HEK293 (cell line): ENCODE data around the gene CARM1.
A peak's percentile ranks its signal among the peaks of the same experiment; 100 is the strongest.

Source experiments
- BCL11A ChIP-seq: fragments of 450-650 bp; formaldehyde crosslinking; IDR thresholded peaks from 2 replicates; pipeline ENCODE4 v1.5.1; 2016; ENCODE audit warnings: low read depth, missing biosample characterization, missing genetic modification characterization
- IKZF3 ChIP-seq: fragments of 450-650 bp; IDR thresholded peaks from 2 replicates; pipeline ENCODE4 v1.5.0; 2018; ENCODE audit warnings: missing biosample characterization, mild to moderate bottlenecking, missing genetic modification characterization, moderate library complexity
- MZF1 ChIP-seq: fragments of 450-650 bp; formaldehyde crosslinking; IDR thresholded peaks from 2 replicates; pipeline ENCODE4 v1.5.1; 2017; ENCODE audit warnings: missing biosample characterization, missing genetic modification characterization, borderline replicate concordance
- PRDM4 ChIP-seq: fragments of 450-650 bp; formaldehyde crosslinking; IDR thresholded peaks from 2 replicates; pipeline ENCODE4 v1.5.1; 2017; ENCODE audit warnings: missing biosample characterization, missing genetic modification characterization
- SP7 ChIP-seq: fragments of 450-650 bp; formaldehyde crosslinking; IDR thresholded peaks from 2 replicates; pipeline ENCODE4 v1.5.1; 2016; ENCODE audit warnings: missing biosample characterization, missing genetic modification characterization
- YY1 ChIP-seq: fragments of 450-650 bp; formaldehyde crosslinking; IDR thresholded peaks from 2 replicates; pipeline ENCODE4 v1.5.1; 2018; ENCODE audit warnings: missing biosample characterization, missing genetic modification characterization
- ZEB2 ChIP-seq: fragments of 450-650 bp; formaldehyde crosslinking; IDR thresholded peaks from 2 replicates; pipeline ENCODE4 v1.5.1; 2016; ENCODE audit warnings: missing biosample characterization, missing genetic modification characterization
- ZFP41 ChIP-seq: fragments of 450-650 bp; formaldehyde crosslinking; IDR thresholded peaks from 2 replicates; pipeline ENCODE4 v1.5.1; 2016; ENCODE audit warnings: missing biosample characterization, missing genetic modification characterization, borderline replicate concordance
- ZFP69B ChIP-seq: fragments of 450-650 bp; formaldehyde crosslinking; IDR thresholded peaks from 2 replicates; pipeline ENCODE4 v1.5.1; 2016; ENCODE audit warnings: missing biosample characterization, missing genetic modification characterization
- ZNF133 ChIP-seq: fragments of 450-650 bp; formaldehyde crosslinking; IDR thresholded peaks from 2 replicates; pipeline ENCODE4 v1.5.1; 2016; ENCODE audit warnings: missing biosample characterization, missing genetic modification characterization
- ZNF16 ChIP-seq: fragments of 450-650 bp; formaldehyde crosslinking; IDR thresholded peaks from 2 replicates; pipeline ENCODE4 v1.5.1; 2016; ENCODE audit warnings: low read depth, missing biosample characterization, missing genetic modification characterization
- ZNF169 ChIP-seq: fragments of 450-650 bp; formaldehyde crosslinking; IDR thresholded peaks from 2 replicates; pipeline ENCODE4 v1.5.1; 2016; ENCODE audit warnings: missing biosample characterization, missing genetic modification characterization
- ZNF404 ChIP-seq: fragments of 450-650 bp; formaldehyde crosslinking; IDR thresholded peaks from 2 replicates; pipeline ENCODE4 v1.5.1; 2017; ENCODE audit warnings: missing biosample characterization, missing genetic modification characterization
- ZNF514 ChIP-seq: fragments of 450-650 bp; formaldehyde crosslinking; IDR thresholded peaks from 2 replicates; pipeline ENCODE4 v1.5.1; 2016; ENCODE audit warnings: missing biosample characterization, missing genetic modification characterization
- ZNF521 ChIP-seq: fragments of 450-650 bp; formaldehyde crosslinking; IDR thresholded peaks from 2 replicates; pipeline ENCODE4 v1.5.1; 2017; ENCODE audit warnings: missing biosample characterization, mild to moderate bottlenecking, missing genetic modification characterization
- ZNF596 ChIP-seq: fragments of 450-650 bp; IDR thresholded peaks from 2 replicates; pipeline ENCODE4 v1.5.0; 2018; ENCODE audit warnings: missing biosample characterization, mild to moderate bottlenecking, missing genetic modification characterization, moderate library complexity
- ZNF626 ChIP-seq: fragments of 450-650 bp; sonication (Bioruptor Pico); formaldehyde crosslinking; IDR thresholded peaks from 2 replicates; pipeline ENCODE4 v1.5.1; 2018; ENCODE audit warnings: missing biosample characterization, missing genetic modification characterization, inconsistent platforms
- ZNF664 ChIP-seq: fragments of 450-650 bp; formaldehyde crosslinking; IDR thresholded peaks from 2 replicates; pipeline ENCODE4 v1.5.1; 2016; ENCODE audit warnings: missing biosample characterization, missing genetic modification characterization
- ZNF670 ChIP-seq: fragments of 450-650 bp; formaldehyde crosslinking; IDR thresholded peaks from 2 replicates; pipeline ENCODE4 v1.5.1; 2016; ENCODE audit warnings: missing biosample characterization, missing genetic modification characterization, low read depth
- ZNF692 ChIP-seq: fragments of 450-650 bp; formaldehyde crosslinking; IDR thresholded peaks from 2 replicates; pipeline ENCODE4 v1.5.1; 2016; ENCODE audit warnings: missing biosample characterization, missing genetic modification characterization
- ZNF768 ChIP-seq: fragments of 450-650 bp; formaldehyde crosslinking; IDR thresholded peaks from 2 replicates; pipeline ENCODE4 v1.5.1; 2018; ENCODE audit warnings: missing biosample characterization, mild to moderate bottlenecking, missing genetic modification characterization
- ZNF837 ChIP-seq: fragments of 450-650 bp; formaldehyde crosslinking; IDR thresholded peaks from 2 replicates; pipeline ENCODE4 v1.5.1; 2016; ENCODE audit warnings: missing biosample characterization, missing genetic modification characterization
- TF ChIP-seq, protein P1 (sequence below): fragments of 450-650 bp; formaldehyde crosslinking; IDR thresholded peaks from 2 replicates; pipeline ENCODE4 v1.5.1; 2016; ENCODE audit warnings: missing biosample characterization, missing genetic modification characterization
- TF ChIP-seq, protein P2 (sequence below): fragments of 450-650 bp; formaldehyde crosslinking; IDR thresholded peaks from 2 replicates; pipeline ENCODE4 v1.5.1; 2016; ENCODE audit warnings: missing biosample characterization, missing genetic modification characterization
- TF ChIP-seq, protein P3 (sequence below): fragments of 450-650 bp; formaldehyde crosslinking; IDR thresholded peaks from 2 replicates; pipeline ENCODE4 v1.5.1; 2017; ENCODE audit warnings: missing biosample characterization, missing genetic modification characterization
- TF ChIP-seq, protein P4 (sequence below): fragments of 450-650 bp; formaldehyde crosslinking; IDR thresholded peaks from 2 replicates; pipeline ENCODE4 v1.5.1; 2016; ENCODE audit warnings: missing biosample characterization, missing genetic modification characterization

CARM1 gene

DNA sequence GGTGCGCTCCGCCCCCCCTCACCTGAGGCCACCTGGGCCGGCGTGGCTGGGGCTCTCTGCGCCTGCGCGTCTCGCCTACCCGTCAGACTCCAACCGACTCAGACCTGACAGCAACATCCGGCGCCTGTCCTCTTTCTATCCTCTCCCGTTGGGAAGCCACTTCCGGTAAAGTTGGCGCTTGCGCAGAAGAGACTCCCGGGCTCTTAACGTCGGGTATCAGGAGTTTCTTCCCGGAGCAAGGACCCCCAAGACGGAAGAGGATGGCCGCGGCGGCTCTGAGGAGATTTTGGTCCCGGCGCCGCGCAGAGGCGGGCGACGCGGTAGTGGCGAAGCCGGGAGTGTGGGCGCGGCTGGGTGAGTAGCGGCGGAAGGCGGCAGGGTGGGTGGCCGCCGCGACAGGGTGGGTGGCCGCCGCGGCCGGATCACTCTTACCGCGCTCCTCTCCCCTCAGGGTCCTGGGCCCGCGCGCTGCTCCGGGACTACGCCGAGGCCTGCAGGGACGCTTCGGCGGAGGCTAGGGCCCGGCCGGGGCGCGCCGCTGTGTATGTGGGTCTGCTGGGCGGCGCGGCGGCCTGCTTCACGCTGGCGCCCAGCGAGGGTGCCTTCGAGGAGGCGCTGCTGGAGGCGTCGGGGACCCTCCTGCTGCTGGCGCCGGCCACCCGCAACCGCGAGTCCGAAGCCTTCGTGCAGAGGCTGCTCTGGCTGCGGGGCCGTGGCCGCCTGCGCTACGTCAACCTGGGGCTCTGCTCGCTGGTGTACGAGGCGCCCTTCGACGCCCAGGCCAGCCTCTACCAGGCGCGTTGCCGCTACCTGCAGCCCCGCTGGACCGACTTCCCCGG is 57.4 kb downstream of the CARM1 start, which contains the start of the genes TIMM29 and YIPF2 (continued):
- TF ChIP-seq, protein P1, sequence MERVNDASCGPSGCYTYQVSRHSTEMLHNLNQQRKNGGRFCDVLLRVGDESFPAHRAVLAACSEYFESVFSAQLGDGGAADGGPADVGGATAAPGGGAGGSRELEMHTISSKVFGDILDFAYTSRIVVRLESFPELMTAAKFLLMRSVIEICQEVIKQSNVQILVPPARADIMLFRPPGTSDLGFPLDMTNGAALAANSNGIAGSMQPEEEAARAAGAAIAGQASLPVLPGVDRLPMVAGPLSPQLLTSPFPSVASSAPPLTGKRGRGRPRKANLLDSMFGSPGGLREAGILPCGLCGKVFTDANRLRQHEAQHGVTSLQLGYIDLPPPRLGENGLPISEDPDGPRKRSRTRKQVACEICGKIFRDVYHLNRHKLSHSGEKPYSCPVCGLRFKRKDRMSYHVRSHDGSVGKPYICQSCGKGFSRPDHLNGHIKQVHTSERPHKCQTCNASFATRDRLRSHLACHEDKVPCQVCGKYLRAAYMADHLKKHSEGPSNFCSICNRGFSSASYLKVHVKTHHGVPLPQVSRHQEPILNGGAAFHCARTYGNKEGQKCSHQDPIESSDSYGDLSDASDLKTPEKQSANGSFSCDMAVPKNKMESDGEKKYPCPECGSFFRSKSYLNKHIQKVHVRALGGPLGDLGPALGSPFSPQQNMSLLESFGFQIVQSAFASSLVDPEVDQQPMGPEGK, result peak; percentile 53; the same call in 1 of the 2 replicates
- TF ChIP-seq ZNF626 (tag by site-specific recombination) (no peak), ZNF404 (tag by site-specific recombination) (no peak), YY1 (tag by site-specific recombination) (peak; percentile 96), SP7 (tag by site-specific recombination) (peak; percentile 82), ZFP41 (tag by site-specific recombination) (no peak), ZEB2 (tag by site-specific recombination) (peak; percentile 50; the same call in 1 of the 2 replicates), ZNF514 (no peak), ZNF670 (tag by site-specific recombination) (no peak), ZFP69B (tag by site-specific recombination) (peak; percentile 43), BCL11A (tag by site-specific recombination) (no peak), ZNF521 (tag by site-specific recombination) (no peak), IKZF3 (tag by site-specific recombination) (no peak), ZNF768 (no peak), ZNF133 (tag by site-specific recombination) (no peak), ZNF596 (tag by site-specific recombination) (no peak), ZNF169 (no peak), ZNF664 (tag by site-specific recombination) (no peak), ZNF837 (tag by site-specific recombination) (no peak), ZNF692 (tag by site-specific recombination) (peak; percentile 85), ZNF16 (tag by site-specific recombination) (no peak), PRDM4 (tag by site-specific recombination) (no peak), MZF1 (tag by site-specific recombination) (no peak)
- TF ChIP-seq, protein P2, sequence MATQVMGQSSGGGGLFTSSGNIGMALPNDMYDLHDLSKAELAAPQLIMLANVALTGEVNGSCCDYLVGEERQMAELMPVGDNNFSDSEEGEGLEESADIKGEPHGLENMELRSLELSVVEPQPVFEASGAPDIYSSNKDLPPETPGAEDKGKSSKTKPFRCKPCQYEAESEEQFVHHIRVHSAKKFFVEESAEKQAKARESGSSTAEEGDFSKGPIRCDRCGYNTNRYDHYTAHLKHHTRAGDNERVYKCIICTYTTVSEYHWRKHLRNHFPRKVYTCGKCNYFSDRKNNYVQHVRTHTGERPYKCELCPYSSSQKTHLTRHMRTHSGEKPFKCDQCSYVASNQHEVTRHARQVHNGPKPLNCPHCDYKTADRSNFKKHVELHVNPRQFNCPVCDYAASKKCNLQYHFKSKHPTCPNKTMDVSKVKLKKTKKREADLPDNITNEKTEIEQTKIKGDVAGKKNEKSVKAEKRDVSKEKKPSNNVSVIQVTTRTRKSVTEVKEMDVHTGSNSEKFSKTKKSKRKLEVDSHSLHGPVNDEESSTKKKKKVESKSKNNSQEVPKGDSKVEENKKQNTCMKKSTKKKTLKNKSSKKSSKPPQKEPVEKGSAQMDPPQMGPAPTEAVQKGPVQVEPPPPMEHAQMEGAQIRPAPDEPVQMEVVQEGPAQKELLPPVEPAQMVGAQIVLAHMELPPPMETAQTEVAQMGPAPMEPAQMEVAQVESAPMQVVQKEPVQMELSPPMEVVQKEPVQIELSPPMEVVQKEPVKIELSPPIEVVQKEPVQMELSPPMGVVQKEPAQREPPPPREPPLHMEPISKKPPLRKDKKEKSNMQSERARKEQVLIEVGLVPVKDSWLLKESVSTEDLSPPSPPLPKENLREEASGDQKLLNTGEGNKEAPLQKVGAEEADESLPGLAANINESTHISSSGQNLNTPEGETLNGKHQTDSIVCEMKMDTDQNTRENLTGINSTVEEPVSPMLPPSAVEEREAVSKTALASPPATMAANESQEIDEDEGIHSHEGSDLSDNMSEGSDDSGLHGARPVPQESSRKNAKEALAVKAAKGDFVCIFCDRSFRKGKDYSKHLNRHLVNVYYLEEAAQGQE, result peak; percentile 46; the same call in 1 of the 2 replicates
- TF ChIP-seq, protein P3, sequence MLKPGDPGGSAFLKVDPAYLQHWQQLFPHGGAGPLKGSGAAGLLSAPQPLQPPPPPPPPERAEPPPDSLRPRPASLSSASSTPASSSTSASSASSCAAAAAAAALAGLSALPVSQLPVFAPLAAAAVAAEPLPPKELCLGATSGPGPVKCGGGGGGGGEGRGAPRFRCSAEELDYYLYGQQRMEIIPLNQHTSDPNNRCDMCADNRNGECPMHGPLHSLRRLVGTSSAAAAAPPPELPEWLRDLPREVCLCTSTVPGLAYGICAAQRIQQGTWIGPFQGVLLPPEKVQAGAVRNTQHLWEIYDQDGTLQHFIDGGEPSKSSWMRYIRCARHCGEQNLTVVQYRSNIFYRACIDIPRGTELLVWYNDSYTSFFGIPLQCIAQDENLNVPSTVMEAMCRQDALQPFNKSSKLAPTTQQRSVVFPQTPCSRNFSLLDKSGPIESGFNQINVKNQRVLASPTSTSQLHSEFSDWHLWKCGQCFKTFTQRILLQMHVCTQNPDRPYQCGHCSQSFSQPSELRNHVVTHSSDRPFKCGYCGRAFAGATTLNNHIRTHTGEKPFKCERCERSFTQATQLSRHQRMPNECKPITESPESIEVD, result no peak
- TF ChIP-seq, protein P4, sequence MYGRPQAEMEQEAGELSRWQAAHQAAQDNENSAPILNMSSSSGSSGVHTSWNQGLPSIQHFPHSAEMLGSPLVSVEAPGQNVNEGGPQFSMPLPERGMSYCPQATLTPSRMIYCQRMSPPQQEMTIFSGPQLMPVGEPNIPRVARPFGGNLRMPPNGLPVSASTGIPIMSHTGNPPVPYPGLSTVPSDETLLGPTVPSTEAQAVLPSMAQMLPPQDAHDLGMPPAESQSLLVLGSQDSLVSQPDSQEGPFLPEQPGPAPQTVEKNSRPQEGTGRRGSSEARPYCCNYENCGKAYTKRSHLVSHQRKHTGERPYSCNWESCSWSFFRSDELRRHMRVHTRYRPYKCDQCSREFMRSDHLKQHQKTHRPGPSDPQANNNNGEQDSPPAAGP (tag by site-specific recombination), result peak; percentile 89
